NCI-H748 treated with DMSO at 0.1 percent for 48 hours (cell line): ENCODE measurements around the gene MNX1.

Experiments used
- DNase-seq: peaks from one replicate; lab custom pipeline; 2025; lab: John Stamatoyannopoulos, UW

Gene MNX1

GRCh38 chr7:157014635-157015555, 4.4 kb upstream of the MNX1 start:
- no peak for DNase-seq

- no peak for DNase-seq
These were observed 3.4 kb upstream of the MNX1 start for GRCh38 chr7:157013602-157014549.

- DNase-seq, result no peak
These were observed 2.6 kb upstream of the MNX1 start for GRCh38 chr7:157013101-157013500.

GRCh38 chr7:157012113-157012547, 1.7 kb upstream of the MNX1 start:
- no peak for DNase-seq

GRCh38 chr7:157011333-157012112, 1.1 kb upstream of the MNX1 start:
- DNase-seq, result peak; percentile 82

- DNase-seq, result no peak
These were observed 480 bp downstream of the MNX1 start for GRCh38 chr7:157009778-157010587.

- DNase-seq, result no peak
These were observed 1.2 kb downstream of the MNX1 start for GRCh38 chr7:157009170-157009777.

- DNase-seq, result no peak
These were observed 2.0 kb downstream of the MNX1 start for GRCh38 chr7:157008206-157009169.

- no peak for DNase-seq
These were observed 2.9 kb downstream of the MNX1 start for GRCh38 chr7:157007470-157008066.

GRCh38 chr7:157006829-157007469, 3.5 kb downstream of the MNX1 start:
- no peak for DNase-seq

GRCh38 chr7:157006205-157006747, 4.2 kb downstream of the MNX1 start:
- DNase-seq, result no peak

- DNase-seq, result no peak
These were observed 4.8 kb downstream of the MNX1 start for GRCh38 chr7:157005456-157006204.

- DNase-seq, result no peak
These were observed 5.7 kb downstream of the MNX1 start for GRCh38 chr7:157004521-157005455.

GRCh38 chr7:157003756-157004520, 6.5 kb downstream of the MNX1 start:
- DNase-seq, result no peak

GRCh38 chr7:157003445-157003755, 7.1 kb downstream of the MNX1 start:
- no peak for DNase-seq
